ENCODE measurements around the gene NUP214.

DNA sequence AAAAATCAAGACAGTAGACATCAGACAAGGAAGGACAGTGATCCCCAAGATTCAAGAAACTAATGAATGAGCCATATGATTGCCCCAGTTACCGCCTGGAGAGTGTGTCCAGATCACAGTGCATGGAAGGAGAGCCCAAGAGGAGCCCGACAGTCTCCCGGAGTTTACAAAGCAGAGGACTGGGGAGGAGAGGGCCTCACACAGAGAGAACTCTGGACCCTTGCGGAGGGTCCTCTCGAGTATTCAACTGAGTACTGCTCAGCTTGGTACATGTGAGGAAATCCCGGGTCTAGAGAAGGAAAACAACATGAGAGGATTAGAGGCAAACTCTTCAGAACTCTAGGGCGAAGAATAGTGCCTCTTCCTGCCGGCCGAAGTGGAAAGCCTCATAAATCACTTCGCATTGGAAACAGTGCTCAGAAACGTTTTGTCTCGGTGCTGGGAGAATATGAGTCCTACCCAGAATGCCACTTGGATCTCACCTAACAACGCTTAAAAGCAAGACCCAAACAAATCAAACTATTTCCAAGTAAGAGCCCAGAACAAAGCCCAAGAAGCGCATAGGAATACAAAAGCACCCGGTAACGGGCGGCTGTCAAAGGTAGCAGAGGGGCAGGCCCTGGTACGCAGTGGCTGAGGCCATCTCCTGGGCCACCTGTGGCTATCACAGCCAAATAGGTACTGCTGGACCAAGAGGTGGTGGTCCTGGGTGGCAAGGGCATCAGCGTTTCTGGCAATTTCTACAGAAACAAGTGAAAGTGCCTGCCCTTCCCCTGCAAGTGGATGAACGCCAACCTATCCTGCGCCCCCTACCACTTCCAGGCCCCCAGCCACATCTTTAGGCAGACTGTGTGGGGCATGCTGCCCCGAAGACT is 114.9 kb downstream of the NUP214 start:
- TF ChIP-seq CTCF (IDR thresholded peaks at IDR 0.05) (no peak), POLR2A (IDR thresholded peaks at IDR 0.05) (no peak)

Measured in prostate gland (tissue), 2 donors.